Choroid plexus epithelial cell (primary cell): Measurements from ENCODE around the gene FOXD1.
A peak's percentile ranks its signal among the peaks of the same experiment; 100 is the strongest.
"Not testable (repeated sequence)": the region's sequence is repeated elsewhere in the genome, so short reads cannot be mapped to it uniquely, and the experiment has no call there.

Source experiments
- DNase-seq: peaks from one replicate; pipeline ENCODE4 v3.0.0-alpha.2; 2010; ENCODE audit warnings: low read depth
- H3K4me3 ChIP-seq: 2 replicates; pipeline ENCODE4 v1.5.1; 2011; ENCODE audit warnings: low read depth, mild to moderate bottlenecking, control low read depth, low read length, moderate library complexity
- CTCF ChIP-seq: conservative IDR thresholded peaks from 2 replicates; pipeline ENCODE4 v1.5.1; 2011; ENCODE audit warnings: low read depth, mild to moderate bottlenecking, control low read depth, inconsistent platforms, low read length, moderate library complexity

The FOXD1 gene

GRCh38 chr5:73415171-73415570 lies 33.4 kb downstream of the FOXD1 start:
- no peak overlapping the region for H3K4me3 ChIP-seq
- no peak for TF ChIP-seq CTCF
- no peak for DNase-seq

DNA sequence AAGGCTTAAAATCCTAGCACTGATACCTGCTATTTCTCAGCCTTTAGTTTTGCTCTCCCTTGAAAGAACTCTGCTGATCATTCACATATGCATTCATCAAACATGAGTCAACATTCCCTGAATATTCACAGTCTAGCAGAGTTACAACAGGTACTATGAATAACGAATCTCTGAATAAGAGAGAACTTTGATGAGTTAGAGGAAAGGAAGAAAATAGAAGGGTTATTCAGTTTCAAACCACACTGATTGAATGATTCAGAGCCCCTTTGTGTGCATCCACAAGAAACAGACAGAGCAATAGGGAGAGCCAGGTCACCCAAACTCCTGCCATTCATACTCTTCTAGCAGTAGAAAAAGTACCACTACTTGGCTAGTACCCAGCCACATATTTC lies 36.0 kb downstream of the FOXD1 start:
- no peak overlapping the region for H3K4me3 ChIP-seq
- TF ChIP-seq CTCF: no peak
- peak; percentile 84 for DNase-seq

DNA sequence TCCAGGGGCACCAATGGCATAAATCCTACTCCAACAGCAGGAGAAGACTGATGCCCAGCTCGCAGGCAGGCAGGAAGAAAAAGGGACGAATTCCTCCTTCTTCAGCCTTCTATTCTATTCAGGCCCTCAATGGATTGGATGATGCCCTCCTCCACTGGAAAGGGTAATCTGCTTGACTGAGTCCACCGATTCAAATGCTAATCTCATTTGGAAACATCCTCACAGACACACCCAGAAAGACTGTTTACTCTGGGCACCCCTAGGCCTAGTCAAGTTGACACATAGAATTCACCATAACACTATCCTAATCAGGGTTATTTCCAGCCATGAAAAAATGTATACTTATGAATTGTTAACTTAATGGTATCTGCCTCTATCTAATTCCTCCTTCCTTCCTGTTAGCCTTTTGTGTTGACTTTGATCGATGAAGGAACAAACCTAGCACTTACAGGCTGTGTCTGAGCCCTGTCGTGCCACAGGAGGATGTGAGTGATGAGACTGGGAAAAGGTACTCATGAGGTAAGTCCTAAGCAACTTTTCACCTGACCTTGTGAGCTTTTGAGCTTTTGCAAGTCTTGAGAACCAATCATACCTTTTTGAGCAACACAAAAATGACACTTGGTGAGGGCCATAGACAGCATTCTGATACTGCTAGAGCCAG lies 36.5 kb downstream of the FOXD1 start:
- no peak overlapping the region for H3K4me3 ChIP-seq
- DNase-seq: no peak
- no peak for TF ChIP-seq CTCF

- not testable (repeated sequence) for H3K4me3 ChIP-seq, DNase-seq
Observed at GRCh38 chr5:73409927-73410326, 38.6 kb downstream of the FOXD1 start.

- no peak overlapping the region for H3K4me3 ChIP-seq
- TF ChIP-seq CTCF: no peak
- peak; percentile 43 for DNase-seq
Observed at GRCh38 chr5:73405691-73406090, 42.9 kb downstream of the FOXD1 start.

GRCh38 chr5:73399775-73400174 lies 48.8 kb downstream of the FOXD1 start:
- no peak overlapping the region for H3K4me3 ChIP-seq
- no peak for TF ChIP-seq CTCF
- no peak for DNase-seq
